Neuronal stem cell (in vitro differentiated cells): ENCODE results near the gene LRRC32.

Source experiments
- DNase-seq: peaks from one replicate; pipeline ENCODE4 v3.0.0-alpha.2; 2013; ENCODE audit warnings: low spot score
- H2AFZ ChIP-seq: one replicate; pipeline ENCODE4 v1.6.1; 2013; ENCODE audit warnings: mild to moderate bottlenecking, low read length, inconsistent platforms
- H2AK5ac ChIP-seq: 2 replicates; pipeline ENCODE4 v1.6.1; 2013; ENCODE audit warnings: low read depth, mild to moderate bottlenecking, inconsistent platforms, low read length, moderate library complexity, mixed read lengths
- H2BK120ac ChIP-seq: 2 replicates; pipeline ENCODE4 v1.6.1; 2013; ENCODE audit warnings: low read depth, mild to moderate bottlenecking, inconsistent platforms, low read length, moderate library complexity, mixed read lengths
- H2BK12ac ChIP-seq: one replicate; pipeline ENCODE4 v1.6.1; 2013; ENCODE audit warnings: low read length, inconsistent platforms
- H2BK15ac ChIP-seq: 2 replicates; pipeline ENCODE4 v1.6.1; 2013; ENCODE audit warnings: mild to moderate bottlenecking, low read length, inconsistent platforms, mixed read lengths
- H2BK5ac ChIP-seq: one replicate; pipeline ENCODE4 v1.6.1; 2013; ENCODE audit warnings: inconsistent platforms, mild to moderate bottlenecking, low read length, moderate library complexity
- H3K14ac ChIP-seq: one replicate; pipeline ENCODE4 v1.6.1; 2013; ENCODE audit warnings: low read length, inconsistent platforms
- H3K18ac ChIP-seq: 2 replicates; pipeline ENCODE4 v1.6.1; 2013; ENCODE audit warnings: low read length, inconsistent platforms
- H3K23ac ChIP-seq: 2 replicates; pipeline ENCODE4 v1.6.1; 2013; ENCODE audit warnings: low read depth, mild to moderate bottlenecking, mixed read lengths, low read length, inconsistent platforms; ENCODE audit not compliant: poor library complexity
- H3K27ac ChIP-seq: replicated peaks from 3 replicates; pipeline ENCODE4 v1.5.1; 2013; ENCODE audit warnings: low read length, inconsistent platforms
- H3K27me3 ChIP-seq, 3 experiments: 2 replicates each; pipeline ENCODE4 v1.6.1; 2013; ENCODE audit warnings: low read length in 3 of 3, mild to moderate bottlenecking in 2 of 3, inconsistent platforms in 1 of 3, low read depth in 1 of 3, mixed read lengths in 1 of 3, moderate library complexity in 1 of 3; ENCODE audit not compliant: control insufficient read depth in 3 of 3, insufficient read depth in 3 of 3
- H3K36me3 ChIP-seq, 2 donors: replicated peaks in 1 of 2; 2 replicates each; pipeline ENCODE4 v1.6.1; 2013; ENCODE audit warnings: low read length in 2 of 2; ENCODE audit not compliant: control insufficient read depth in 2 of 2, insufficient read depth in 2 of 2
- H3K4ac ChIP-seq: 2 replicates; pipeline ENCODE4 v1.6.1; 2013; ENCODE audit warnings: inconsistent platforms, mild to moderate bottlenecking, low read length, moderate library complexity
- H3K4me1 ChIP-seq, 2 donors: 1 replicate in 1 of 2; 2 replicates in 1 of 2; pipeline ENCODE4 v1.6.1; 2013; ENCODE audit warnings: low read length in 2 of 2, low read depth in 1 of 2; ENCODE audit not compliant: control insufficient read depth in 2 of 2, insufficient read depth in 1 of 2
- H3K4me2 ChIP-seq: one replicate; pipeline ENCODE4 v1.6.1; 2013; ENCODE audit warnings: mild to moderate bottlenecking, low read length, inconsistent platforms; ENCODE audit not compliant: insufficient read depth, poor library complexity, severe bottlenecking
- H3K4me3 ChIP-seq, 2 donors: 2 replicates each; pipeline ENCODE4 v1.5.1; 2013; ENCODE audit warnings: low read length in 2 of 2, mild to moderate bottlenecking in 2 of 2, inconsistent platforms in 1 of 2, moderate library complexity in 1 of 2
- H3K79me1 ChIP-seq: one replicate; pipeline ENCODE4 v1.6.1; 2013; ENCODE audit warnings: low read depth, mild to moderate bottlenecking, inconsistent platforms, low read length, moderate library complexity
- H3K9ac ChIP-seq: one replicate; pipeline ENCODE4 v1.6.1; 2013; ENCODE audit warnings: mild to moderate bottlenecking, low read depth, low read length, inconsistent platforms; ENCODE audit not compliant: poor library complexity
- H3K9me3 ChIP-seq, 2 donors: replicated peaks in 1 of 2; 2 replicates each; pipeline versions ENCODE3 to v1.6.1; 2013; ENCODE audit warnings: low read length in 2 of 2, mild to moderate bottlenecking in 2 of 2, inconsistent platforms in 1 of 2, low read depth in 1 of 2, mixed read lengths in 1 of 2, moderate library complexity in 1 of 2; ENCODE audit not compliant: control insufficient read depth in 2 of 2, insufficient read depth in 1 of 2
- H4K8ac ChIP-seq: one replicate; pipeline ENCODE4 v1.6.1; 2013; ENCODE audit warnings: low read depth, mild to moderate bottlenecking, inconsistent platforms, low read length, moderate library complexity
- H4K91ac ChIP-seq: one replicate; pipeline ENCODE4 v1.6.1; 2013; ENCODE audit warnings: low read length, low read depth, mild to moderate bottlenecking, inconsistent platforms; ENCODE audit not compliant: poor library complexity
- WGBS, 2 donors: extraction: QIAGEN DNeasy Blood & Tissue Kit; methylation state at CpG; one replicate each; pipeline ENCODE4 v1.1.7; 2013; ENCODE audit warnings: missing lambda C conversion rate in 2 of 2, mixed read lengths in 1 of 2; ENCODE audit not compliant: insufficient read length in 2 of 2, insufficient replicate concordance in 1 of 2; ENCODE audit errors: extremely low coverage in 2 of 2; 5-methylcytosine and 5-hydroxymethylcytosine counted together

The LRRC32 gene

DNA sequence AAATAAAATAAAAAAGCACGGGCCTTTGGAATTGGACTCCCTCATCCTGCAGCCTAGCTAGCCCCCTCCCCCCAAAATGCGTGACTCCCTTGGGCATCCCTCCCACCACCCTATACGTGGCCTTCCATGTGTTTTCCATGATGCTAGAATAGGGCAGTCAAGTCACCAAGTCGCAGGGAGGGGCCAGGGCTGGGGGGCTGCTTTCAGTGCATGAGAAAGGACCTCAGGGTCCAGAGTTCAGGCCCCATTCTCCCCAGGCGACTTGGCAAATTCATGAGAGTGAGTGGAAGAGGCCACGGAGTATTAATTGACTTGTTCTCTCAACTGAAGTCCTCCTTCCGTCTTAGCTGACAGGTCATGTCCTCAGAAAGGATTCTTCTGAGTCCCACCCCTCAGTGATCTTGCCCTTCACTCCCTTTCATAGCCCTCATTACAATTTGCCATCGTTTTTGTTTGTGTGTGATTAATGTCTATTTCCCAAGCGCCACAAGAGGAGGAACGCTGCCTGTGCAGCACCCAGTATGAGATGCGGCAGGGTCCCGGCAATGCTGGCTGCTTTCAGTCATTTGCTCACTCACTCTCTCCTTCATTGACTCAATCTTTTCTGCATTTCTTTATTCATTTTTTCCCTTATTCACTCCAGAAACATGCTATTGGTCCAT is 17.4 kb downstream of the LRRC32 start:
- Histone ChIP-seq H3K36me3 (no peaks in the 10 kb centered on the region), H2BK120ac (no peak overlapping the region), H2BK12ac (no peak overlapping the region), H3K4me3 (no peak overlapping the region), H2BK15ac (no peak overlapping the region), H2AFZ (no peak overlapping the region), H4K8ac (no peak overlapping the region), H3K14ac (no peak overlapping the region), H3K79me1 (no peaks in the 10 kb centered on the region), H3K27me3 (peaks cover 0 to 10% (median 0%) of the 10 kb centered on the region in 3 experiments), H3K18ac (no peak overlapping the region), H3K4me2 (no peak overlapping the region), H4K91ac (no peak overlapping the region), H3K27ac (no peak overlapping the region), H3K9ac (no peak overlapping the region), H3K23ac (no peak overlapping the region), H3K4me1 (peaks cover 0 to 3% of the 10 kb centered on the region in 2 donors), H2BK5ac (no peak overlapping the region), H3K4ac (no peak overlapping the region), H3K9me3 (peaks cover 0 to 2% of the 10 kb centered on the region in 2 donors), H2AK5ac (no peak overlapping the region)
- WGBS, 2 donors = no CpG with 5 or more reads among the region's 12 CpGs
- no peak for DNase-seq

DNA sequence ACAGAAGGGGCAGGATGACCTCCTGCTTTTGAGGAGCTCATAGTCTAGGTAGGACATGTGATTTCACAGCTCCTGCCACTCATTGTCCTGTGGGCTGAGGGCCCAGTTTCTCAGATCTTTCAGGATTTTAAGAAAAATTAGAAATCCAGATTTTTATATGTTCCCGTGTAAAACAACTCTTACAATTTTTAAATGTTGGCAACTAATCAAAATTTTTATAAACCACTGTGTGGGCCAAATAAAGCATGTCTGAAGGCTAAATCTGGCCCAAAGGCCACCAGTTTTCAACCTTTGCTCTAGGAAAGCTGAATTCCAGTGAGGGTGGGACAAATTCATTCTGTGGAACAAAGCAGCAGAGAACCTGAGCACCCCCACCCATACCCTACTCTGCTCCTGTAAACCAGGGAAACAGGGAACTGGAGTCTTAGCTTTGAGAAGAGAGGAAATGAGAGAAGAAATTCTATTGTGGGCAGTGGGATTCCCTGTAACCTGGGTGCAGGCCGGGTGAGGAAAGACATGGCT is 20.6 kb downstream of the LRRC32 start:
- Histone ChIP-seq H2BK5ac (no peak overlapping the region), H3K27ac (no peak overlapping the region), H3K23ac (no peak overlapping the region), H3K27me3 (peaks cover 0 to 5% (median 0%) of the 10 kb centered on the region in 3 experiments), H2AK5ac (no peak overlapping the region), H3K9me3 (peaks cover 0 to 5% of the 10 kb centered on the region in 2 donors), H3K36me3 (no peaks in the 10 kb centered on the region), H2BK15ac (no peak overlapping the region), H3K9ac (no peak overlapping the region), H3K4me3 (no peak overlapping the region), H3K4me2 (no peak overlapping the region), H3K18ac (no peak overlapping the region), H2BK12ac (no peak overlapping the region), H3K79me1 (no peaks in the 10 kb centered on the region), H3K4me1 (no peaks in the 10 kb centered on the region), H4K8ac (no peak overlapping the region), H3K4ac (no peak overlapping the region), H4K91ac (no peak overlapping the region), H2AFZ (no peak overlapping the region), H3K14ac (no peak overlapping the region), H2BK120ac (no peak overlapping the region)
- no peak for DNase-seq
- WGBS, 2 donors = no CpG with 5 or more reads among the region's 2 CpGs

DNA sequence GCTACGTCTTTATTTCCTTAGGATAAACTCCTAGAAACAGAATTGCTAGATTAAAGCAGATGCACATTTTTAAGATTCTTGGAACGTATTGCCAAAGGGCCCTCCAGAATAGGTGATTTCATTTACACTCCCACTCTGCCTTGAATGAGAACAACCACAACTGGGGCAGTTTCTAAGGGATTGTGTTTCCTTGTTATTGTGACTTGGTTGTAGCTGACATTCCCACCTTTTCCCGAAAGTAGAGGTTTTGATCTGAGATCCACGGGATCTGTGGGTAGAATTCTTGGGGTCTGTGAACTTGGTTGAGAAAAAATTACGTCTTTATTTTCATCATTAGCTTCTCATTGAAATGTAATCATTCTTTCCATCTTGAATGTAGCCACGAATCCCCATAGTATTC is 21.5 kb downstream of the LRRC32 start:
- H3K4me1 ChIP-seq = no peaks in the 10 kb centered on the region
- H4K91ac ChIP-seq = no peak overlapping the region
- no peak overlapping the region for H3K14ac ChIP-seq
- peaks cover 0 to 5% of the 10 kb centered on the region in 2 donors for H3K9me3 ChIP-seq
- no peak overlapping the region for H3K23ac ChIP-seq
- H4K8ac ChIP-seq = no peak overlapping the region
- H3K18ac ChIP-seq = no peak overlapping the region
- H3K79me1 ChIP-seq = no peaks in the 10 kb centered on the region
- no peak overlapping the region for H3K4me3 ChIP-seq
- no peak for DNase-seq
- H3K27me3 ChIP-seq = peaks cover 0 to 5% (median 0%) of the 10 kb centered on the region in 3 experiments
- H2BK15ac ChIP-seq = no peak overlapping the region
- no peak overlapping the region for H2AFZ ChIP-seq
- H2BK120ac ChIP-seq = no peak overlapping the region
- no peak overlapping the region for H2BK12ac ChIP-seq
- no peak overlapping the region for H3K27ac ChIP-seq
- H2AK5ac ChIP-seq = no peak overlapping the region
- WGBS, 2 donors = no CpG with 5 or more reads among the region's 6 CpGs
- H3K4me2 ChIP-seq = no peak overlapping the region
- H2BK5ac ChIP-seq = no peak overlapping the region
- no peaks in the 10 kb centered on the region for H3K36me3 ChIP-seq
- no peak overlapping the region for H3K4ac ChIP-seq
- no peak overlapping the region for H3K9ac ChIP-seq

DNA sequence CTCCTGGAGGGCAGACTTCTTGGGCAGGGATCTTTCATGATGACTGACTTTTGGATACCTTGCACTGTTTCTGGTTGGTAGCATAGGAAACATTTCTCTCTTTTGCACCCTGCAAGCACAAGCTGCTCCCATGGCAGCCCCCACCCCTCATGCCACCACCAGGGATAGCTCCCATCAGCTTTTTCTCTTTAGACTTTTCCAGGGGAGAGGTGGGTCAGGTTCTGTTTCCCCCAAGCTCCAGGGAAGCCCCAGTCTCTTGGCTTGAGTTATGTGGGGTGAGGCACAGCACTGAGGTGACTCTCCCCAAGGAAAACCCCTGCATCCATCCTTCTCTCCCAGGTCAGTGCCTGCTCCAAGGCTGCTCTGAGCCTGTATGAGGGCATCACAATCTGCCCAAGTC is 22.5 kb downstream of the LRRC32 start:
- no peak overlapping the region for H2AFZ ChIP-seq
- no peak overlapping the region for H4K8ac ChIP-seq
- no peak for DNase-seq
- H3K14ac ChIP-seq = no peak overlapping the region
- H2AK5ac ChIP-seq = no peak overlapping the region
- H3K18ac ChIP-seq = no peak overlapping the region
- H2BK12ac ChIP-seq = no peak overlapping the region
- no peak overlapping the region for H3K27ac ChIP-seq
- no peaks in the 10 kb centered on the region for H3K36me3 ChIP-seq
- no peak overlapping the region for H4K91ac ChIP-seq
- no peaks in the 10 kb centered on the region for H3K4me1 ChIP-seq
- H3K9me3 ChIP-seq = peaks cover 0 to 5% of the 10 kb centered on the region in 2 donors
- H3K23ac ChIP-seq = no peak overlapping the region
- H3K9ac ChIP-seq = no peak overlapping the region
- H2BK15ac ChIP-seq = no peak overlapping the region
- no peak overlapping the region for H2BK120ac ChIP-seq
- H3K4me2 ChIP-seq = no peak overlapping the region
- no peaks in the 10 kb centered on the region for H3K27me3 ChIP-seq
- no peak overlapping the region for H2BK5ac ChIP-seq
- no peak overlapping the region for H3K4me3 ChIP-seq
- no peak overlapping the region for H3K4ac ChIP-seq
- no peaks in the 10 kb centered on the region for H3K79me1 ChIP-seq
